Measurements from ENCODE around the gene APCDD1.

GRCh38 chr18:10508591-10508990 is 54.2 kb downstream of the APCDD1 start:
- TF ChIP-seq CTCF (IDR thresholded peaks at IDR 0.05) (no peak), POLR2A (IDR thresholded peaks at IDR 0.05) (no peak), POLR2AphosphoS5 (IDR thresholded peaks at IDR 0.05) (no peak)
